Measurements from ENCODE around the gene FAM184B. TPM values are rescaled to one million over a fixed set of nuclear protein-coding genes. Genes with fewer than 3 reads are reported as not detected.

The FAM184B gene
- total and polyA plus RNA-seq, 2 experiments from 2014 or later: not detected

DNA sequence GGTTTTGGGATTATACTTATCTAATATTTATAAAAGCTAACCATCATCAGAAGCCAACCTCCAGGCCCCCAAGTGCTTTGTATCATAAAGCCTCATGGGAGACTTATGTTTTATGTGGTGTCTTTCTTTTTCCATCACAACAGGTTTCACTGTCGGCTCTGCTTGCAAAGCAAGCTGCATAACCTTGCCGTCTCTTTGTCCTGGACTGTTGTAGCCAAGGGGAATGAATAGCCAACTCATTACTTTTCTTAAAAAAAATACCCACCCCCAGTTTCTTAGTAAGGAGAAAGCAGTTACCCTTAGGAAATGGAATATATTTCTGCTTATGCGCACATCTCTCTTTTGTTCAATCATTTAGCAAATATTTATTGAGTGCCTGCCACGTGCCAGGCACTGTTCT lies 40.7 kb downstream of the FAM184B start:
- Histone ChIP-seq H3K4me1 (ENCODE audit: insufficient read depth) (no peaks in the 10 kb centered on the region), H3K27me3 (no peaks in the 10 kb centered on the region), H3K4me2 (no peak overlapping the region), H3K79me2 (no peaks in the 10 kb centered on the region), H3K36me3 (replicated peaks; ENCODE audit: insufficient read depth, low read depth) (no peaks in the 10 kb centered on the region), H2AFZ (no peak overlapping the region), H4K20me1 (ENCODE audit: insufficient read depth, poor library complexity, severe bottlenecking) (no peaks in the 10 kb centered on the region), H3K4me3 (no peak overlapping the region), H3K9me3 (ENCODE audit: low read depth) (no peaks in the 10 kb centered on the region), H3K9me2 (replicated peaks; ENCODE audit: insufficient read depth) (no peaks in the 10 kb centered on the region), H3K27ac (no peak overlapping the region)
- WGBS (ENCODE audit: low lambda C conversion rate, missing lambda C conversion rate): 92% methylated on average over 4 of the region's 4 CpGs
- DNase-seq (ENCODE audit: low spot score): no peak
- TF ChIP-seq EZH2phosphoT487 (IDR thresholded peaks at IDR 0.05; ENCODE audit: low read depth, severe bottlenecking, unreplicated experiment) (no peak), EZH2 (IDR thresholded peaks at IDR 0.05; ENCODE audit: borderline replicate concordance) (no peak)
- TF ChIP-seq, protein P1, sequence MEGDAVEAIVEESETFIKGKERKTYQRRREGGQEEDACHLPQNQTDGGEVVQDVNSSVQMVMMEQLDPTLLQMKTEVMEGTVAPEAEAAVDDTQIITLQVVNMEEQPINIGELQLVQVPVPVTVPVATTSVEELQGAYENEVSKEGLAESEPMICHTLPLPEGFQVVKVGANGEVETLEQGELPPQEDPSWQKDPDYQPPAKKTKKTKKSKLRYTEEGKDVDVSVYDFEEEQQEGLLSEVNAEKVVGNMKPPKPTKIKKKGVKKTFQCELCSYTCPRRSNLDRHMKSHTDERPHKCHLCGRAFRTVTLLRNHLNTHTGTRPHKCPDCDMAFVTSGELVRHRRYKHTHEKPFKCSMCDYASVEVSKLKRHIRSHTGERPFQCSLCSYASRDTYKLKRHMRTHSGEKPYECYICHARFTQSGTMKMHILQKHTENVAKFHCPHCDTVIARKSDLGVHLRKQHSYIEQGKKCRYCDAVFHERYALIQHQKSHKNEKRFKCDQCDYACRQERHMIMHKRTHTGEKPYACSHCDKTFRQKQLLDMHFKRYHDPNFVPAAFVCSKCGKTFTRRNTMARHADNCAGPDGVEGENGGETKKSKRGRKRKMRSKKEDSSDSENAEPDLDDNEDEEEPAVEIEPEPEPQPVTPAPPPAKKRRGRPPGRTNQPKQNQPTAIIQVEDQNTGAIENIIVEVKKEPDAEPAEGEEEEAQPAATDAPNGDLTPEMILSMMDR (IDR thresholded peaks at IDR 0.05; ENCODE audit: poor library complexity): no peak

DNA sequence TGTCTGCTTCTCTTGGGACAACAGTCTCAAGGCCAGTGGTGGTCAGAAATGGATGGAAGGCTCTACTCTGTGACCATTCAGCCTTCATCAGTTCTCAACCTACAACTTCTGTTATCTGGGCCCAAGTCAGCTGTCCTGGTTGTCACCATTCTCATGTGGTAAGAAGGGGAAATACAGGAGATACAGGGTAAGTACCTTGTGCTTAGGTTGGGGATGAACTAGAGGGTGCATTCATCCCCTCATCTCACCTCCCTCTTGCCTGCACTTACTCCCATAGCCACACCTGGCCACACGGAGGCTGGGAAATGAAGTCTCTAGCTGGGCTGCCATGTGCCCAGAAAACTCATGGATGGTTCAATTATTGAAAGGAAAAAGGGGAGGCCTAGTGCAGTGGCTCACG lies 44.9 kb downstream of the FAM184B start:
- H3K9me3 ChIP-seq (ENCODE audit: low read depth): no peaks in the 10 kb centered on the region
- no peaks in the 10 kb centered on the region for H4K20me1 ChIP-seq (ENCODE audit: insufficient read depth, poor library complexity, severe bottlenecking)
- WGBS (ENCODE audit: low lambda C conversion rate, missing lambda C conversion rate): 90% methylated on average over 2 of the region's 2 CpGs
- H3K4me1 ChIP-seq (ENCODE audit: insufficient read depth): no peaks in the 10 kb centered on the region
- no peaks in the 10 kb centered on the region for H3K27me3 ChIP-seq
- no peaks in the 10 kb centered on the region for H3K79me2 ChIP-seq
- no peak overlapping the region for H3K4me2 ChIP-seq
- TF ChIP-seq, protein P1 (IDR thresholded peaks at IDR 0.05; ENCODE audit: poor library complexity): no peak
- no peak for TF ChIP-seq EZH2 (IDR thresholded peaks at IDR 0.05; ENCODE audit: borderline replicate concordance)
- TF ChIP-seq EZH2phosphoT487 (IDR thresholded peaks at IDR 0.05; ENCODE audit: low read depth, severe bottlenecking, unreplicated experiment): no peak
- H2AFZ ChIP-seq: no peak overlapping the region
- no peak overlapping the region for H3K27ac ChIP-seq
- DNase-seq (ENCODE audit: low spot score): no peak
- H3K36me3 ChIP-seq (replicated peaks; ENCODE audit: insufficient read depth, low read depth): no peaks in the 10 kb centered on the region
- no peak overlapping the region for H3K4me3 ChIP-seq
- no peaks in the 10 kb centered on the region for H3K9me2 ChIP-seq (replicated peaks; ENCODE audit: insufficient read depth)

DNA sequence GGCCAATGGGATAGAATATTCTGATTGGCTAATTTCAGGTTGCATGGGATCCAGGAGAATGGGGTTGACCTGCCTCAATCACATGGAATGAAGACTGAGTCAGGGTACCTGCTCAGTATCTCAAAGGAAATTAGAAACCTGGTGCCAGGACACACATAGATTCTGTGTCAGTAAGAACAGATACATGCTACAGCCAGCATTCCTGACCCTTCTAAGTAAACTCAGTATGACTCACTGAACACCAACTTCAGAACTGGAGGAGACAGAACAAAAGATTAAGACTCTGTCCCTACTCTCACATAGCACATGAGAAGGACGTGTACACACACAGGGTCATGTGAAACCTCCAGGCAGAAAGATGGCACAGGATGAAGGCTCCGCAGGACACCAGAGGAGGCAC lies 54.5 kb downstream of the FAM184B start:
- no peaks in the 10 kb centered on the region for H3K79me2 ChIP-seq

More for the DNA sequence above, 54.5 kb downstream of the FAM184B start:
- H3K4me1 ChIP-seq (ENCODE audit: insufficient read depth): no peaks in the 10 kb centered on the region
- H3K36me3 ChIP-seq (replicated peaks; ENCODE audit: insufficient read depth, low read depth): no peaks in the 10 kb centered on the region
- no peaks in the 10 kb centered on the region for H3K9me3 ChIP-seq (ENCODE audit: low read depth)
- TF ChIP-seq EZH2 (IDR thresholded peaks at IDR 0.05; ENCODE audit: borderline replicate concordance) (no peak), EZH2phosphoT487 (IDR thresholded peaks at IDR 0.05; ENCODE audit: low read depth, severe bottlenecking, unreplicated experiment) (no peak)
- TF ChIP-seq, protein P1 (IDR thresholded peaks at IDR 0.05; ENCODE audit: poor library complexity): no peak
- H3K4me2 ChIP-seq: no peak overlapping the region
- H4K20me1 ChIP-seq (ENCODE audit: insufficient read depth, poor library complexity, severe bottlenecking): no peaks in the 10 kb centered on the region
- H3K4me3 ChIP-seq: no peak overlapping the region
- H3K27ac ChIP-seq: no peak overlapping the region
- no peaks in the 10 kb centered on the region for H3K27me3 ChIP-seq
- no peak for DNase-seq (ENCODE audit: low spot score)
- no peak overlapping the region for H2AFZ ChIP-seq
- H3K9me2 ChIP-seq (replicated peaks; ENCODE audit: insufficient read depth): no peaks in the 10 kb centered on the region
- WGBS (ENCODE audit: low lambda C conversion rate, missing lambda C conversion rate): 83% methylated on average over 2 of the region's 2 CpGs
